Measurements from ENCODE around the gene TRAM2.

GRCh38 chr6:52537001-52537753 lies 39.7 kb downstream of the TRAM2 start:
- no peak for TF ChIP-seq CTCF (IDR thresholded peaks at IDR 0.05; ENCODE audit: low read length)
- TF ChIP-seq EZH2 (IDR thresholded peaks at IDR 0.05; ENCODE audit: borderline replicate concordance, low read length), result no peak

Data from OCI-LY1 (cell line).